NCI-H1694 (cell line): ENCODE results near the gene RBFOX1.

Source experiments
- DNase-seq: peaks from one replicate; lab custom pipeline; 2025; lab: John Stamatoyannopoulos, UW

Gene RBFOX1

DNA sequence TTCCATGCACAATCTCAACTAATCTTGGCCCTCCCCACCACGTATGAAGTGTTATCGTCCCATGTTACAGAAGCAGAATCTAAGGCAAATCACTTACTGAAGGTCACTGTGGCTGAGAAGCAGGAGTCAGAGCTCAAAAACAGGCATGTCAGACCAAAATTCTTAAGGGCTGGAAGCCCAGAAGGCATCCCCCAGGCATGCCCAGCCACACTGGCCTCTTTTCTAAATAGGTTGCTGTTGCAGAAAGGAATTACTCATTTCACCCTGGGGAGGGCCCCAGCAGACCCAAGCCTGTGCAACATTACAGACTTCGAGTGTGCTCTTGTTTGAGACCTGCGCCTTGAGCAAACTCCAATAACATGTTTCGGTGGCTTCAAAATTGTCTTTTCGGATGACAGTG lies 194.1 kb downstream of the RBFOX1 start:
- no peak for DNase-seq

DNA sequence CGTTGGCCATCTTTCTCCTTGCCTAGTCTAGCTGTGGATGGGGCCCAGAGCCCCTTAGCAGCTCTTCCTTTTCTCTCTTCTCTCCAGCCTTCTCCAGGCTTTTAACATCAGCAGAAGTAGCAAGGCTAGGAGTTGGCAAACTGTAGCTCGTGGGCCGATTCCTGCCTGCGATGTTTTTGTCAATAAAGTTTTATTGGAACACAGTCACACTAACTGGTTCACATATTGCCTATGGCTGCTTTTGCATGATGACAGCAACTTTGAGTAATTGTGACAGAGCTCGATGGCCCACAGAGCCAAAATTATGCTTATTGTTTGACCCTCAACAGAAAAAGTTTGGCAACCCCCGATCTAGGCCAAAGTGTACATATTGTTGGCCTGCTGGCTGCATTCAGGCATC lies 199.9 kb downstream of the RBFOX1 start:
- DNase-seq = no peak

DNA sequence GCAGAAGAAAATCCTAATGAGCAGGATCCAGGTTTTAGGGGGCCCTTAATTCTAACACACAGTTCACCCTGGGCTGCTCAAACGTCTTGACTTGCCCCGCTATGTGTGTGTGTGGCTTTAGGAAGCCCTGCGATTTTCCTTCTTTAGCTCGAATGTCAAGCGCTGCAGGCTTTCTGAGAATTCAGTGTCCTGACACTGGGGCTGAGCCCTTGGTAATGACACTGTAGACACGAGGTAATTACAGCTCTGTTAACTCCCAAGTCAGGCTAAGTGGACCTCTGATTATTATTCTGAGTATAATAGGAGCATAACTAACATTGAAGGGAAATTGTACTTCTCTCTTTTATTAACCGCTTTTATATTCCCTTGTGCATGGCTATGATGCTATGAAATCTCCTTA lies 202.1 kb downstream of the RBFOX1 start:
- DNase-seq = no peak

GRCh38 chr16:7541026-7541425 lies 208.4 kb downstream of the RBFOX1 start:
- no peak for DNase-seq

DNA sequence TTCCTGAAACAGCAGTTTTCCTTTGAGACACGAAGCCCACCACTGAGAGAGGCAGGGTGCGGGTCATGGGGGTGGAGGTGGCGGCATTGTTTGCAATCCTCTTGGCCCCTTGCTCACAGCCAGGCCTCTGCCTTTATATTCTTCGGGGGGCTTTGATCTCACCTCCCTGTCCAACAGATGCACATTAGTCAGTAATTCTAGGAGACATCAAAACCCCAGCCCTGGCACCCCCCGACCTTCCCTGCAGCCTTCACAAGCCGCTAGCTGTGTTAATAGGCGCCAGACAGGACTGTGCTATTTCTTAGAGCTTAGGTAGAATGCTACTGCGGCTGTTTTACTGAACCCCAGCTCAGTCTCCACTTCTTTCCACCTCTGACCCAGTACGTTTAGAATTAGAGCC lies 212.6 kb downstream of the RBFOX1 start:
- DNase-seq = no peak

DNA sequence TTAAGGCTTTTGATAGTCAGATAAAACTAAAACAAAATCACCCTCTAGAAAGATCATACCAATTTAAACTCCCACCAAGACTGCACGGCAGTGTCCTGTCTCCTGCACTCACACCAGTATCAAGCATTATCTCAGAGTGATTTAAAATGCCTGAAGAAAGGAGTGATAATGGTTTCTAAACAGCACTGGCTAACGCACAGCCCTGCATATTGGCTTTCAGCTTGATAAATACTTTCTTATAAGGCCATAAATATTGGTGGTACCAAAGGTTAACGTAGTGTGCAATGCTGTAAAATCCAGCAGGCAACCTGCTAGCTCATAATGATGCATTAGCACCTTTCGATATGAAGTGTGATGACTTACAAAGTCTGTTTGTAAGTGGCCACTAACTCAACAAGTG lies 214.3 kb downstream of the RBFOX1 start:
- DNase-seq = no peak

DNA sequence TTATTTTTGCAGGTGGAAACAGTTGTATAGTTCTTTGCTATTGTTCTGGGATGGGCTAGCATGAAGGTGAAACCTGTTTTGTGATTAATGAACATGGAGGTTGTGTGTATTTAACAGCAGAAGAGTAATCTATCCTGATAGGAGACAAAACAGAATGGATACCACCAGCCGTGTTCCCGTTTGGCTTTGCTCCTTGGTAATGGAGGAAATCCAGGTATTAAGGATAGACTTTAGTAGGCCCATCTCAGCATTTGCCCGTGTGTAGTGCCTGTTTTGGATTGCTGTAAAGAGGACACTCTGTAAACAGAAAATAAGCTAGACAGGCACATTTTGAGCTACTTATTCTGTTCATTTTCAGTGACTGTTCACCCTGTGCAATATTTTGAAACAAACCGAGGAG lies 215.1 kb downstream of the RBFOX1 start:
- DNase-seq = no peak

DNA sequence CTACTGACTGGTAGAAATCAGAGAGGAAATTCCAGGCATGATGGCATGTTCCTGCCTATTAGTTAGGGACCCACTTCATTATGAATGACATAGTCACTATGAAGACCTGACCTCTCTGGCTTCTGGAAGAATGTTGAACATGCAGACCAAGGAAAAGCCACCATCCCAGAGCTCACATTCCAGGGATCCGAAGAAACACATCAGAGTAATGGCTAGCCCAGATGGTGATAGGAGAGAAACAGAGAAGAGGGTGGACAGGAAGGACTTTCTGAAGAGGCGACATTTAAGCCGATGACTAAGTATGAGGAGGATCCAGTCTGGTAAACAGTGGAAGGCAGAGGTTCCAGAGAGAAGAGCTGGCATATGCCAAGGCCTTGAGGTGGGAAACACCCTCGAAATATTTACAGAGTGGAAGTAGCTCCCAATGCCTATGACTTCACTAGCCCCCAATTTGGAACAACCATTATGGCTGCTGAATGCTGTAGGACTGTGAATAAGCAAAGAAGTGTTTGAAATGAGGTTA lies 216.2 kb downstream of the RBFOX1 start:
- no peak for DNase-seq

- no peak for DNase-seq
These were observed 217.5 kb downstream of the RBFOX1 start for GRCh38 chr16:7550096-7550495.

GRCh38 chr16:7555459-7555858 lies 222.8 kb downstream of the RBFOX1 start:
- DNase-seq = no peak

- DNase-seq = no peak
These were observed 229.3 kb downstream of the RBFOX1 start for GRCh38 chr16:7561908-7562405.

DNA sequence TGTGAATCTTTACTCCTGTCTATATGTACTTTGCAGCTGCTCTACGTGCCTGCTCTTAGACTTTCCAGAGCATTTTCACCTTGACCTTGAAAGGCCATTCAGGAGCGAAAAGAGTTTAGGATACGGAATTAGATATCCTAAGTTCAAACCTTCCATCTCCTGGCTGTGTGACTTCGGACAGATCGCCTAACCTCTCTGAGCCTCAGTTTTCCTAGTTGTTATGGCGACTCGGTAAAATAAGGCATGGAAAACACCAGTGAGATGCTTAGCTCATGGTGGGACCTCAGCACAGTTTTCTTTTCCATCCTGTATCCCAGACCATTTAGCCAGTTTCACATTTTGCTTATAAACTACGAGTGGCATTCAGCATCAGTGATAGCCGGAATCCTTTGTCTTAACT lies 233.7 kb downstream of the RBFOX1 start:
- DNase-seq = no peak

GRCh38 chr16:7571366-7571765 lies 238.7 kb downstream of the RBFOX1 start:
- DNase-seq = no peak

DNA sequence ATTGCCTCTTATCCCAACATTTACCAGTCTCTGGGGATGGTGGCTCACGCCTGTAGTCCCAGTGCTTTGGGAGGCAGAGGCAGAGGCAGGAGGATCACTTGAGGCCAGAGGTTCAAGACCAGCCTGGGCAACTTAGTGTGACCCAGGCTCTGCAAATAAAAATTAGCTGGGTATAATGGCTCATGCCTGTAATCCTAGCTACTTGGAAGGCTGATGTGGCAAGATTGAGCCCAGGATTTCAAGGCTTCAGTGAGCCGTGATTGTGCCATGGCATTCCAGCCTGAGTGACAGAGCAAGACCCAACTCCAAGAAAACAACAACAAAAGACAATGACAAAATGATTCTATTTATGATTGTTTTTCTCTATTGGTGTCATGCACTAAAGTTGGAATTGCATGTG lies 244.9 kb downstream of the RBFOX1 start:
- DNase-seq = no peak

DNA sequence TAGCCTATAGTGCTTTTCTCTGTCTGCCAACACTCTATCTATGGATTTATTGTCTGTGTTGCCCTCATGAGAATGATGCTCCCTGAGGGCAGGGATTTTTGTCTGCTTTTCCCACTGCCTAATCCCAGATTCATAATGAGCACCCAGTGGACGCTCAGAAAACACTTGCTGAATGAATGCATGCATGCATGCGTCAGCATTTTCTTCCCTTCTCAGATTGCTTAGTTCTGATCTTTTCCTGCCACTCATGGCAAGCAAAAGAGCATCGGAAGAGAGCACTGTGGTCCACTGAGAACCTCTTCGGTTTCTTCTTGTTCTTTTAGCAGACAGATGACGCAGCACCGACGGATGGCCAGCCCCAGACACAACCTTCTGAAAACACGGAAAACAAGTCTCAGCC lies 246.8 kb downstream of the RBFOX1 start:
- DNase-seq = no peak

DNA sequence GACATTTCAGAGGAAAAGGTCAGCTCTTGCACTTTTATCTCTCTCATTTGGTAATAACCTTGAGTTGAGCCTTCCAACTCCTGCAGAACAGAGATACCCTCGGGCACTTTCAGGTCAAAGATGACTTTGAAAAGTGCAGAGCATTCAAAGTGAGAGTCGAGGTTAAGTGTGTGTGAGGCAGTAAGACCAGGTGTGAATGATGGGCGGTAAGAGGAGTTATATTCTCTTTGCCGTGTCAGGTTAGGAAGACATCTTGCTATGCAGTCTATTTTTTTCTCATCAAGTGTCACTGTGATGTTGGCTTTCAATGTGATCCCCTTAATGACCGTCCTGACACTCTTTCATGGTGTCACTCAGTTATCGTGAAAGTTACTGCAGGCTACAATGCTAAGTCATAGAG lies 248.5 kb downstream of the RBFOX1 start:
- DNase-seq = no peak

GRCh38 chr16:7583396-7583795 lies 250.8 kb downstream of the RBFOX1 start:
- DNase-seq = no peak

GRCh38 chr16:7584561-7584960 lies 251.9 kb downstream of the RBFOX1 start:
- DNase-seq = peak; percentile 3

- DNase-seq = no peak
These were observed 253.1 kb downstream of the RBFOX1 start for GRCh38 chr16:7585705-7586104.

DNA sequence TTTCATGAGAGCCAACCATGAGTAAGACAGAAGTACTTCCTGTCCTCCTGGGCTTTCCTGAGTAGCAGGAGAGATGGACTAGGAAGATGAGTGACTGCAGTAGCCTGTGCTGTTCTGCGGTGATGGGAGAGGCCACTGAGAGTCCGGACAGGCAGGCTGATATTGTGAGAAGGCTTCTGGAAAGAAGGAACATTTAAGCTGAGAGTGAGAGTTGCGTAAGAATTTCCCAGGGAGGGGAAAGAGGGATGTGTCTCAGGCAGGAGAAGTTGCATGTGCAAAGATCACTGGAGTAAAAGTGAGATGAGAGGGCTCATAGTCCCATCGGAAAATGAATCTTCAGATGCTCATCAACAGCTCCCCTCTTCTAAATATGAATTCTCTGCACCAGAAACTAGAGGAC lies 258.3 kb downstream of the RBFOX1 start:
- DNase-seq = no peak

DNA sequence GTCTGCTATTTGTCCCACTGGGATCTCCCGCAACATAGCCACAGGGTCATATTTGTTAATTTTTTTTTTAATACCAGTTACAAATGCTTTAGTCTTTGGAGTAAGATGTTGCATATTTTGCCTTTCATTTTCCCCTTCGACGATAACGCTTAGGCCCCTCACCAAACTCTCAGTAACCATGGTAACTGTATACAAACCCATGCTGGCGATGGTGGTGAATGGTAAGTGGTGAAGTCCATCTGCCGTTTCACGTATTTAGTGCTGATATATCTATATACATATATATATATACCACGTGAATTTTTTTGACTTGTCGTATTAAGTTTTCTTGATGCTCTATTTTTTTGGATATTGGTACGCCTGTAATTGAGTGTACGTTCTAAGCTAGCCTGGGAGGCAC lies 263.7 kb downstream of the RBFOX1 start:
- DNase-seq = no peak

- no peak for DNase-seq
These were observed 265.0 kb downstream of the RBFOX1 start for GRCh38 chr16:7597677-7598076.

GRCh38 chr16:7601100-7601499 lies 268.5 kb downstream of the RBFOX1 start:
- no peak for DNase-seq

GRCh38 chr16:7602291-7602950 lies 269.8 kb downstream of the RBFOX1 start:
- DNase-seq = no peak
